ENCODE results near the gene CTXND1. TPM values are rescaled to one million over a fixed set of nuclear protein-coding genes. Genes with fewer than 3 reads are reported as not detected.

CTXND1 gene
- total RNA-seq, 1 experiment from 2014 or later: not detected

DNA sequence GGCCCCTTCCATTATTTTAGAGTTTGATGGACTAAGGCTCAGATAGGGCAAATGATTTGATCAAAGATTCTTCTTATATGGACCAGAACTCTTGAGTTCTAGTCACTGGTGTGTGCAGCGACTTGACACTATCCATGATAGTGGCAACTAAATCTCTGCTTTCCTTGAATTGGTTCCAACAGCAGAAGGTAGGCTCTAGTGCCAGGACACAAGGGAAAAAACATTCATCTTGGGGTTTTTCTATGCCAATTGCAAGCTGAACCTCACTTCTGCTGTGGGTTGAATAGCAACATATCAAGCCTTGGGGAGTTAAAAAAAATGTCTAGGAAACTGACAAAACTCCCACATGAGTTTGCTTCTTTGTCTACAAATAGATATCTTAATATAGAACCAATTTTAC, 35.1 kb downstream of the CTXND1 start:
- Histone ChIP-seq H4K8ac (replicated peaks; ENCODE audit: insufficient read length, low read depth, low read length) (no peak overlapping the region), H3K9me3 (ENCODE audit: control insufficient read depth, low read depth, low read length) (no peaks in the 10 kb centered on the region), H3K56ac (ENCODE audit: insufficient read length, low read depth, low read length) (no peak overlapping the region), H3K23ac (ENCODE audit: insufficient read length, low read depth, low read length) (no peak overlapping the region), H2BK5ac (ENCODE audit: insufficient read length, low read length) (no peak overlapping the region), H3K79me2 (ENCODE audit: insufficient read depth, low read length) (no peaks in the 10 kb centered on the region), H2AFZ (ENCODE audit: low read length) (no peak overlapping the region), H4K5ac (ENCODE audit: insufficient read length, low read depth, low read length) (no peak overlapping the region), H3K4me1 (ENCODE audit: insufficient read depth, low read length) (no peaks in the 10 kb centered on the region), H2BK20ac (ENCODE audit: low read depth, low read length, poor library complexity, severe bottlenecking) (no peak overlapping the region), H4K20me1 (ENCODE audit: control insufficient read depth, insufficient read depth, insufficient read length) (no peaks in the 10 kb centered on the region), H2BK15ac (ENCODE audit: low read depth, low read length) (no peak overlapping the region), H2BK120ac (ENCODE audit: low read depth, low read length, poor library complexity, severe bottlenecking) (no peak overlapping the region), H3K9ac (ENCODE audit: extremely low read depth, insufficient read length, low read length) (no peak overlapping the region), H3K14ac (ENCODE audit: insufficient read depth, low read length) (no peak overlapping the region), H2AK5ac (ENCODE audit: insufficient read length, low read length) (no peak overlapping the region), H3K27me3 (ENCODE audit: insufficient read depth, low read length) (no peaks in the 10 kb centered on the region), H3K4ac (ENCODE audit: low read depth, low read length) (no peak overlapping the region), H3K23me2 (ENCODE audit: insufficient read length, low read depth, low read length, poor library complexity, severe bottlenecking) (no peaks in the 10 kb centered on the region), H3K79me1 (ENCODE audit: insufficient read depth, low read depth, low read length, poor library complexity, severe bottlenecking) (no peaks in the 10 kb centered on the region), H3K4me2 (ENCODE audit: insufficient read depth, insufficient read length, low read length) (no peak overlapping the region), H3K18ac (ENCODE audit: insufficient read length, low read depth, low read length) (no peak overlapping the region), H2BK12ac (ENCODE audit: insufficient read length, low read depth, low read length) (no peak overlapping the region), H4K91ac (ENCODE audit: insufficient read length, low read depth, low read length) (no peak overlapping the region), H3K27ac (ENCODE audit: insufficient read length, low read depth, low read length) (no peak overlapping the region), H3T11ph (ENCODE audit: low read length) (no peak overlapping the region)
- no peak for DNase-seq
- Mint-ChIP-seq H3K36me3 (ENCODE audit: insufficient read depth in 1 of 3, low read depth in 3 of 3) (no peaks in the 10 kb centered on the region), H3K4me1 (no peaks in the 10 kb centered on the region), H3K4me3 (no peak overlapping the region), H3K27ac (no peak overlapping the region), H3K9me3 (peaks cover 5 to 7% of the 10 kb centered on the region in 2 experiments), H3K27me3 (ENCODE audit: low read depth) (peaks cover 2% of the 10 kb centered on the region)
- TF ChIP-seq CTCF (conservative IDR thresholded peaks at IDR 0.05): no peak
- no CpG with 5 or more reads among the region's 1 CpG for whole genome bisulfite sequencing (ENCODE audit: extremely low coverage, insufficient read length, low lambda C conversion rate)
